ENCODE results near the gene CGN.

DNA sequence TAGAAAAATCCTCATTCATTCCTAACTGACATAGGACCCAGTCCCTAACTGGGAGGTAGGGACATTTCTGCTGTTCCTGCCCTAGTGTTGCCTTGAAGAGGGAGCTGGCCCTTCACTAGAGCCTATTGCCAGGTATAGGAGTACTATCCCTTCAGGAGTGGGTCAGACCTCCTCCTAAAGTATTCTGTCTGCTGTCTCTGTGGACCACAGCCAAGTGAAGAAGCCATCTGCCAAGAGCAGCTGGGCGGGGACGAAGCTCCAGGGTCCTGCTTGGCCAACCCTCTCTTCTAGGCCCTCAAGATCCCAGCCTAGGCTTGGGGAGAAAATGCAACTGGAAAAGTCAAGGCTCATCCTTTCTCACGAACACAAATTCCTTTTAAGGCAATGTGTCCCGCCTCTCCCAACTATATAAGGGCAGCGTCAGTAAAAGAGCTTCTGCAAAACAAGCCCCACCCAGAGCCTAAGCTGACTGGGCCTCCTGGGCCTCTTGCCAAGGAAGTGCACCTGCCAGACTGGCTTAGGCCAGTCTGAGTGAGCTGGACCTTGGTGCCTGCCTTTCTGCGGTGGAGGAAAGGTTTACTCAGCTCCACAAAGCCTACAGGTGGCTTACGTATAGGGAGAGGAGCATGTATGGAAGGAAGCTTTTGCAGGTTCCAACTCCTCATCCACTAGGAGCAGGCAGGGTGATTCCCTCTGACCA, 28.3 kb downstream of the CGN start:
- TF ChIP-seq, protein P1, sequence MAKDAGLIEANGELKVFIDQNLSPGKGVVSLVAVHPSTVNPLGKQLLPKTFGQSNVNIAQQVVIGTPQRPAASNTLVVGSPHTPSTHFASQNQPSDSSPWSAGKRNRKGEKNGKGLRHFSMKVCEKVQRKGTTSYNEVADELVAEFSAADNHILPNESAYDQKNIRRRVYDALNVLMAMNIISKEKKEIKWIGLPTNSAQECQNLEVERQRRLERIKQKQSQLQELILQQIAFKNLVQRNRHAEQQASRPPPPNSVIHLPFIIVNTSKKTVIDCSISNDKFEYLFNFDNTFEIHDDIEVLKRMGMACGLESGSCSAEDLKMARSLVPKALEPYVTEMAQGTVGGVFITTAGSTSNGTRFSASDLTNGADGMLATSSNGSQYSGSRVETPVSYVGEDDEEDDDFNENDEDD (CRISPR knock-in tag; IDR thresholded peaks at IDR 0.05; ENCODE audit: borderline replicate concordance): no peak
- no peak for TF ChIP-seq SRSF1 (optimal IDR thresholded peaks at IDR 0.05; ENCODE audit: low read depth, low read length)
- TF ChIP-seq, protein P2, sequence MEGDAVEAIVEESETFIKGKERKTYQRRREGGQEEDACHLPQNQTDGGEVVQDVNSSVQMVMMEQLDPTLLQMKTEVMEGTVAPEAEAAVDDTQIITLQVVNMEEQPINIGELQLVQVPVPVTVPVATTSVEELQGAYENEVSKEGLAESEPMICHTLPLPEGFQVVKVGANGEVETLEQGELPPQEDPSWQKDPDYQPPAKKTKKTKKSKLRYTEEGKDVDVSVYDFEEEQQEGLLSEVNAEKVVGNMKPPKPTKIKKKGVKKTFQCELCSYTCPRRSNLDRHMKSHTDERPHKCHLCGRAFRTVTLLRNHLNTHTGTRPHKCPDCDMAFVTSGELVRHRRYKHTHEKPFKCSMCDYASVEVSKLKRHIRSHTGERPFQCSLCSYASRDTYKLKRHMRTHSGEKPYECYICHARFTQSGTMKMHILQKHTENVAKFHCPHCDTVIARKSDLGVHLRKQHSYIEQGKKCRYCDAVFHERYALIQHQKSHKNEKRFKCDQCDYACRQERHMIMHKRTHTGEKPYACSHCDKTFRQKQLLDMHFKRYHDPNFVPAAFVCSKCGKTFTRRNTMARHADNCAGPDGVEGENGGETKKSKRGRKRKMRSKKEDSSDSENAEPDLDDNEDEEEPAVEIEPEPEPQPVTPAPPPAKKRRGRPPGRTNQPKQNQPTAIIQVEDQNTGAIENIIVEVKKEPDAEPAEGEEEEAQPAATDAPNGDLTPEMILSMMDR (CRISPR knock-in tag; IDR thresholded peaks at IDR 0.05): no peak
- no peak for TF ChIP-seq NFE2L2 (IDR thresholded peaks at IDR 0.05; ENCODE audit: low read length)
- TF ChIP-seq, protein P3, sequence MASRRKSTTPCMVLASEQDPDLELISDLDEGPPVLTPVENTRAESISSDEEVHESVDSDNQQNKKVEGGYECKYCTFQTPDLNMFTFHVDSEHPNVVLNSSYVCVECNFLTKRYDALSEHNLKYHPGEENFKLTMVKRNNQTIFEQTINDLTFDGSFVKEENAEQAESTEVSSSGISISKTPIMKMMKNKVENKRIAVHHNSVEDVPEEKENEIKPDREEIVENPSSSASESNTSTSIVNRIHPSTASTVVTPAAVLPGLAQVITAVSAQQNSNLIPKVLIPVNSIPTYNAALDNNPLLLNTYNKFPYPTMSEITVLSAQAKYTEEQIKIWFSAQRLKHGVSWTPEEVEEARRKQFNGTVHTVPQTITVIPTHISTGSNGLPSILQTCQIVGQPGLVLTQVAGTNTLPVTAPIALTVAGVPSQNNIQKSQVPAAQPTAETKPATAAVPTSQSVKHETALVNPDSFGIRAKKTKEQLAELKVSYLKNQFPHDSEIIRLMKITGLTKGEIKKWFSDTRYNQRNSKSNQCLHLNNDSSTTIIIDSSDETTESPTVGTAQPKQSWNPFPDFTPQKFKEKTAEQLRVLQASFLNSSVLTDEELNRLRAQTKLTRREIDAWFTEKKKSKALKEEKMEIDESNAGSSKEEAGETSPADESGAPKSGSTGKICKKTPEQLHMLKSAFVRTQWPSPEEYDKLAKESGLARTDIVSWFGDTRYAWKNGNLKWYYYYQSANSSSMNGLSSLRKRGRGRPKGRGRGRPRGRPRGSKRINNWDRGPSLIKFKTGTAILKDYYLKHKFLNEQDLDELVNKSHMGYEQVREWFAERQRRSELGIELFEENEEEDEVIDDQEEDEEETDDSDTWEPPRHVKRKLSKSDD (CRISPR knock-in tag; IDR thresholded peaks at IDR 0.05; ENCODE audit: low read depth): no peak
- TF ChIP-seq, protein P4, sequence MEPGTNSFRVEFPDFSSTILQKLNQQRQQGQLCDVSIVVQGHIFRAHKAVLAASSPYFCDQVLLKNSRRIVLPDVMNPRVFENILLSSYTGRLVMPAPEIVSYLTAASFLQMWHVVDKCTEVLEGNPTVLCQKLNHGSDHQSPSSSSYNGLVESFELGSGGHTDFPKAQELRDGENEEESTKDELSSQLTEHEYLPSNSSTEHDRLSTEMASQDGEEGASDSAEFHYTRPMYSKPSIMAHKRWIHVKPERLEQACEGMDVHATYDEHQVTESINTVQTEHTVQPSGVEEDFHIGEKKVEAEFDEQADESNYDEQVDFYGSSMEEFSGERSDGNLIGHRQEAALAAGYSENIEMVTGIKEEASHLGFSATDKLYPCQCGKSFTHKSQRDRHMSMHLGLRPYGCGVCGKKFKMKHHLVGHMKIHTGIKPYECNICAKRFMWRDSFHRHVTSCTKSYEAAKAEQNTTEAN (CRISPR knock-in tag; conservative IDR thresholded peaks at IDR 0.05): no peak
- TF ChIP-seq SCMH1 (CRISPR knock-in tag; IDR thresholded peaks at IDR 0.05; ENCODE audit: borderline replicate concordance): no peak
- TF ChIP-seq ZNF207 (IDR thresholded peaks at IDR 0.05; ENCODE audit: borderline replicate concordance): no peak
- TF ChIP-seq POLR2A (IDR thresholded peaks at IDR 0.05; ENCODE audit: insufficient read depth in 1 of 2, low read depth in 2 of 2, low read length in 2 of 2): no peak
- no peak for TF ChIP-seq PHB2 (IDR thresholded peaks at IDR 0.05; ENCODE audit: partially characterized antibody)
